ENCODE measurements around the gene ACOD1. TPM values are rescaled to one million over a fixed set of nuclear protein-coding genes. Genes with fewer than 3 reads are reported as not detected.

ACOD1 gene
- total and polyA plus RNA-seq, 10 of the 15 experiments (the other 5 are each of a cell fraction or from before 2014, with no cell fraction given), result not detected

- TF ChIP-seq, protein P1, sequence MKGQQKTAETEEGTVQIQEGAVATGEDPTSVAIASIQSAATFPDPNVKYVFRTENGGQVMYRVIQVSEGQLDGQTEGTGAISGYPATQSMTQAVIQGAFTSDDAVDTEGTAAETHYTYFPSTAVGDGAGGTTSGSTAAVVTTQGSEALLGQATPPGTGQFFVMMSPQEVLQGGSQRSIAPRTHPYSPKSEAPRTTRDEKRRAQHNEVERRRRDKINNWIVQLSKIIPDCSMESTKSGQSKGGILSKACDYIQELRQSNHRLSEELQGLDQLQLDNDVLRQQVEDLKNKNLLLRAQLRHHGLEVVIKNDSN (IDR thresholded peaks at IDR 0.05; ENCODE audit: borderline replicate concordance, extremely low read length, insufficient read depth, low read depth, low read length), result no peak
- no peak for TF ChIP-seq EED (IDR thresholded peaks at IDR 0.05; ENCODE audit: low read depth)
These were observed 23.2 kb upstream of the ACOD1 start (continued) for GRCh38 chr13:76925115-76925514.

GRCh38 chr13:76927955-76928354, 20.4 kb upstream of the ACOD1 start:
- Histone ChIP-seq H4K20me1 (ENCODE audit: control insufficient read depth, insufficient read depth) (no peaks in the 10 kb centered on the region), H3K4me3 (no peak overlapping the region), H3K27me3 (replicated peaks in 1 of 2; ENCODE audit: control insufficient read depth in 2 of 2, insufficient read depth in 2 of 2, low read length in 1 of 2) (no peaks in the 10 kb centered on the region; a peak in 1 of 4 replicates), H3K4me2 (ENCODE audit: control insufficient read depth, insufficient read depth) (no peak overlapping the region), H3K36me3 (ENCODE audit: control insufficient read depth in 2 of 2, insufficient read depth in 2 of 2, low read length in 1 of 2) (no peaks in the 10 kb centered on the region), H3K27ac (ENCODE audit: control insufficient read depth, insufficient read depth) (no peak overlapping the region), H3K9me3 (replicated peaks; ENCODE audit: control insufficient read depth, insufficient read depth, low read length) (no peaks in the 10 kb centered on the region), H3K79me2 (ENCODE audit: control insufficient read depth, insufficient read depth, low read length) (no peaks in the 10 kb centered on the region), H3K4me1 (ENCODE audit: control insufficient read depth, insufficient read depth, low read length) (no peaks in the 10 kb centered on the region), H3K9ac (ENCODE audit: control insufficient read depth, insufficient read depth, low read length) (no peak overlapping the region), H2AFZ (ENCODE audit: control insufficient read depth, low read depth, low read length) (no peak overlapping the region)
- DNase-seq (ENCODE audit: low read depth, low spot score) (no peak), FAIRE-seq (no peak), ATAC-seq (no peak)
- intact Hi-C loops (cut with micrococcal nuclease; ENCODE audit: unreplicated experiment) (no loop called here), in situ Hi-C loops (cut with MboI) (no loop called here)
- ChIA-PET CTCF (interaction anchor here (0.6 kb wide), 1 partner anchor 441 kb away, joined by 3 read pairs; no protein-coding TSS in a partner anchor), RAD21 (ENCODE audit: unreplicated experiment) (interaction anchor here (1.4 kb wide), 1 partner anchor 10 kb away, joined by 5 read pairs; no protein-coding TSS in a partner anchor), POLR2A (no interaction called here), SMC1A (ENCODE audit: uncharacterized antibody, unreplicated experiment) (interaction anchor here (0.6 to 2.3 kb wide), 3 partner anchors 10 to 442 kb away, joined by 3 to 5 read pairs (median 4); no protein-coding TSS in a partner anchor)
- TF ChIP-seq NKRF (conservative IDR thresholded peaks at IDR 0.05), result no peak
- no peak for TF ChIP-seq FOXK2 (IDR thresholded peaks at IDR 0.05)
- TF ChIP-seq NFYA (IDR thresholded peaks at IDR 0.05; ENCODE audit: borderline replicate concordance, low read depth, low read length), result no peak
- no peak for TF ChIP-seq EGR1 (IDR thresholded peaks at IDR 0.05; ENCODE audit: borderline replicate concordance in 1 of 2, low read depth in 2 of 2, low read length in 2 of 2)
- no peak for TF ChIP-seq ZNF217 (IDR thresholded peaks at IDR 0.05)
- no peak for TF ChIP-seq CREB1 (IDR thresholded peaks at IDR 0.05; ENCODE audit: low read depth)
- TF ChIP-seq ZSCAN29 (IDR thresholded peaks at IDR 0.05), result no peak
- TF ChIP-seq CBFB (IDR thresholded peaks at IDR 0.05; ENCODE audit: low read depth), result no peak
- TF ChIP-seq ZNF592 (IDR thresholded peaks at IDR 0.05), result no peak
- WGBS (ENCODE audit: insufficient coverage, insufficient replicate concordance, low lambda C conversion rate, missing lambda C conversion rate), result 45% methylated on average over 5 of the region's 5 CpGs
- BruUV-seq (replicated peaks), result no TSS peak

All from GM12878 (cell line).